Measurements from ENCODE around the gene TSSK3.

- TF ChIP-seq, protein P1, sequence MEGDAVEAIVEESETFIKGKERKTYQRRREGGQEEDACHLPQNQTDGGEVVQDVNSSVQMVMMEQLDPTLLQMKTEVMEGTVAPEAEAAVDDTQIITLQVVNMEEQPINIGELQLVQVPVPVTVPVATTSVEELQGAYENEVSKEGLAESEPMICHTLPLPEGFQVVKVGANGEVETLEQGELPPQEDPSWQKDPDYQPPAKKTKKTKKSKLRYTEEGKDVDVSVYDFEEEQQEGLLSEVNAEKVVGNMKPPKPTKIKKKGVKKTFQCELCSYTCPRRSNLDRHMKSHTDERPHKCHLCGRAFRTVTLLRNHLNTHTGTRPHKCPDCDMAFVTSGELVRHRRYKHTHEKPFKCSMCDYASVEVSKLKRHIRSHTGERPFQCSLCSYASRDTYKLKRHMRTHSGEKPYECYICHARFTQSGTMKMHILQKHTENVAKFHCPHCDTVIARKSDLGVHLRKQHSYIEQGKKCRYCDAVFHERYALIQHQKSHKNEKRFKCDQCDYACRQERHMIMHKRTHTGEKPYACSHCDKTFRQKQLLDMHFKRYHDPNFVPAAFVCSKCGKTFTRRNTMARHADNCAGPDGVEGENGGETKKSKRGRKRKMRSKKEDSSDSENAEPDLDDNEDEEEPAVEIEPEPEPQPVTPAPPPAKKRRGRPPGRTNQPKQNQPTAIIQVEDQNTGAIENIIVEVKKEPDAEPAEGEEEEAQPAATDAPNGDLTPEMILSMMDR (conservative IDR thresholded peaks at IDR 0.05; ENCODE audit: low read depth, low read length) = no peak
- no peak for TF ChIP-seq EZH2 (IDR thresholded peaks at IDR 0.05; ENCODE audit: low read length, unreplicated experiment)
These were observed 13.9 kb downstream of the TSSK3 start for GRCh38 chr1:32376199-32376598.
